Erythroblast (primary cell): ENCODE data around the gene SIGLEC12.

ENCODE experiments used
- GATA1 ChIP-seq: IDR thresholded peaks from 2 replicates; pipeline ENCODE4 v1.6.1; 2011; ENCODE audit warnings: low read depth, mild to moderate bottlenecking, control low read depth, low read length, moderate library complexity
- POLR2A ChIP-seq: IDR thresholded peaks from 2 replicates; pipeline ENCODE4 v1.6.1; 2011; ENCODE audit warnings: mild to moderate bottlenecking, low read length

GRCh38 chr19:51503286-51503817 is 1.8 kb upstream of the SIGLEC12 start:
- TF ChIP-seq POLR2A (no peak), GATA1 (no peak)
